Measurements from ENCODE around the gene TYMP.

TYMP gene

GRCh38 chr22:50504369-50505211 lies 25.2 kb downstream of the TYMP start:
- DNase-seq = no peak

- DNase-seq = no peak
Observed at GRCh38 chr22:50503475-50504145, 26.2 kb downstream of the TYMP start.

GRCh38 chr22:50502628-50503474 lies 27.0 kb downstream of the TYMP start:
- DNase-seq = no peak

GRCh38 chr22:50502096-50502495 lies 27.7 kb downstream of the TYMP start:
- DNase-seq = no peak

GRCh38 chr22:50500452-50500851 lies 29.4 kb downstream of the TYMP start:
- no peak for DNase-seq

GRCh38 chr22:50498322-50498890 lies 31.4 kb downstream of the TYMP start:
- peak; percentile 51 for DNase-seq

- no peak for DNase-seq
Observed at GRCh38 chr22:50497093-50497492, 32.7 kb downstream of the TYMP start.

GRCh38 chr22:50490531-50491308 lies 39.1 kb downstream of the TYMP start:
- no peak for DNase-seq

GRCh38 chr22:50489363-50490243 lies 40.2 kb downstream of the TYMP start:
- DNase-seq = no peak

GRCh38 chr22:50488886-50489285 lies 40.9 kb downstream of the TYMP start:
- no peak for DNase-seq

- no peak for DNase-seq
Observed at GRCh38 chr22:50488006-50488677, 41.7 kb downstream of the TYMP start.

- DNase-seq = no peak
Observed at GRCh38 chr22:50487290-50488005, 42.4 kb downstream of the TYMP start.

- DNase-seq = no peak
Observed at GRCh38 chr22:50486561-50487289, 43.1 kb downstream of the TYMP start, which contains the start of gene MIOX. Gene MIOX, plus strand, starts transcription at chr22:50486859. Its CDS starts 39 bp downstream, at chr22:50486898.

GRCh38 chr22:50485221-50486131 lies 44.3 kb downstream of the TYMP start:
- no peak for DNase-seq

GRCh38 chr22:50483977-50484853 lies 45.6 kb downstream of the TYMP start:
- no peak for DNase-seq

- DNase-seq = no peak
Observed at GRCh38 chr22:50483556-50483955, 46.3 kb downstream of the TYMP start.

GRCh38 chr22:50483106-50483505 lies 46.7 kb downstream of the TYMP start:
- DNase-seq = no peak
